ENCODE measurements around the gene CACNA2D2.

DNA sequence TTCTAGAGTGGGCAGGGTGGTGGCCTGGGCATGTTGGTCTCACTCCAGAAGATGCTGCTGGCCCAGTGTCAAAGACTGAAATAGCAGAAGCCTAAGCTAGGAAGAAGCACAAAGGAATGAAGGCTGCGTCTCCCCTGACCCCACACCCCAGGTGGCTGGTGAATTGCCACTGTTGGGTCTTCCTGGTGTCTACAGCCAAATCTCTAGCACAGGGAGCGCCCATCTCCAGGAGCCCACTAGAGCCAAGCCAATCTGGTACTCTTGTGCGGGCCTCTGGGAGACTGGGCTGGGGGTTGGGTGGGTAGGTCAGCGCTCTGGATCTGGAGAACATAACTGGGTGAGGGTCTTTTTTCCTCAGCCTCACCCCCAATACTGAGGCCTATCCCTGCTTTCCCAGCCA lies 176.3 kb downstream of the CACNA2D2 start:
- TF ChIP-seq, protein P1, sequence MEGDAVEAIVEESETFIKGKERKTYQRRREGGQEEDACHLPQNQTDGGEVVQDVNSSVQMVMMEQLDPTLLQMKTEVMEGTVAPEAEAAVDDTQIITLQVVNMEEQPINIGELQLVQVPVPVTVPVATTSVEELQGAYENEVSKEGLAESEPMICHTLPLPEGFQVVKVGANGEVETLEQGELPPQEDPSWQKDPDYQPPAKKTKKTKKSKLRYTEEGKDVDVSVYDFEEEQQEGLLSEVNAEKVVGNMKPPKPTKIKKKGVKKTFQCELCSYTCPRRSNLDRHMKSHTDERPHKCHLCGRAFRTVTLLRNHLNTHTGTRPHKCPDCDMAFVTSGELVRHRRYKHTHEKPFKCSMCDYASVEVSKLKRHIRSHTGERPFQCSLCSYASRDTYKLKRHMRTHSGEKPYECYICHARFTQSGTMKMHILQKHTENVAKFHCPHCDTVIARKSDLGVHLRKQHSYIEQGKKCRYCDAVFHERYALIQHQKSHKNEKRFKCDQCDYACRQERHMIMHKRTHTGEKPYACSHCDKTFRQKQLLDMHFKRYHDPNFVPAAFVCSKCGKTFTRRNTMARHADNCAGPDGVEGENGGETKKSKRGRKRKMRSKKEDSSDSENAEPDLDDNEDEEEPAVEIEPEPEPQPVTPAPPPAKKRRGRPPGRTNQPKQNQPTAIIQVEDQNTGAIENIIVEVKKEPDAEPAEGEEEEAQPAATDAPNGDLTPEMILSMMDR (IDR thresholded peaks at IDR 0.05) = no peak
- TF ChIP-seq POLR2AphosphoS5 (IDR thresholded peaks at IDR 0.05; ENCODE audit: insufficient read depth in 1 of 2, low read depth in 1 of 2) = no peak
- no peak for TF ChIP-seq POLR2A (IDR thresholded peaks at IDR 0.05)
